ENCODE results near the gene NDUFA8.

NDUFA8 gene

DNA sequence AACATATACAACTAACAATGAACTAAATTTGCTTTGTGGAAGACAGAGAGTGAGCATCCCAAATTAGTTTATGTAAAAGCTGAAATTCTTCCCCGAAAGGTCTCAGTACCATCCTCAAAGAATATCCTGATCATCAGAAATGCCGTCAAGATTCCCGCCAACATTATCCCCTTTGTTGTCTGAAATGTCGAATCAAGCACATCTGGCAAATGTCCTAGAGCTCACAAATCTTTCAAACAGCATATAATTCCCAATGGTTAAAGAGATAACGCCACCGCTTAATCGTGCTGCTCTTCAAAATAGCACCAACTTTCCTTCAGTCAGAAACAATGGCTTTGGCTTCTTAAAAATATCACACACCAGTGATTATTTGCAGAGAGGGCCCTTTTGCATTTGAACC is 23.9 kb upstream of the NDUFA8 start:
- no peak for DNase-seq

DNA sequence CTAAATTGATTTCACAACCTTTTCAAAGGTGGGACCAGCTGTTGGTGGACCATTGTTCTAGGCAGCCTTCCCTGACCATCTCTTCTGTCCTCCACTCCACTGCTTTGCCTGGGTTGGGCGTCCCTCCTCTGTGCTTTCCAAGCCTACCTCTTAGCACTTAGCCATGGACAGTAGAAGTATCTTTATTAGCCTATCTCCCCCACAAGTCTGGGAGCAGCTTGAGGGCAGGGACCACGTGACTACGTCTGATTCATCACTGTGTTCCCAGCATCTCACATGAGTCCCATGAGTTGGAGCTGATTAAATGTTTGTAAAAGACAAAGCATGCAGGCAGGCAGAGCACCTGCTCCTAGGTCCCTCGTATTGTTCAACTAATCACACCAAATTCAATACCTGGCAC is 21.1 kb upstream of the NDUFA8 start:
- DNase-seq, result peak; percentile 61

- no peak for DNase-seq
These were observed 20.1 kb upstream of the NDUFA8 start for GRCh38 chr9:122179690-122180074.

DNA sequence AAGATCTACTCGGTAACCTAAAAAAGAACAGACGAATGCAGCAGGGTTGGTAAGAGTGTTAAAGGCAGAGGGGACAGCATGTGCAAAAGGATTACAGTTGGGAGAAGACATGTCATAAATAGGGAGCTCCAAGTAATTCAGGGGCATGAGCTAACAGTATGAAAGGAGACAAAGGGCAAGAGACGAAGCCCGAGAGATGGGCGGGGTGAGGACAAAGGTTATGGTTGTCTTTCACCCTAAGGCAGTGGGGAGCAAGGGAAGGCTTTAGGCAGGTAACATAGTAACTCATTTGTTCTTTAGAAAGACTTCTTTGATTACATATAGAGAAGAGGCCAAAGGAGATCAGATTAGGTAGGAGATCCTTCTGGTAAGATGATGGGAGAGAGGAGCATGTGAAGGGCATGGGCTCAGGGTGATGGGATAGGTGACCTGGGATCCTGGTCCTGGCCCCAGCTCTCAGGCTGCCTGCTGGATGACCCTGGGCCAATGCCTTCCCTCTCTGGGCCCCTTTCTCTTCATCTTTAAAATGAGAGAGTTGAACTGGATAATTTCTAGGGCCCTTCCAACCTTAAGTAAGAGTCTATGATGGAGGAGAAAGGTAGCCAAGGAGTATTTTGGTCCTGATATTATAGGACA is 19.6 kb upstream of the NDUFA8 start:
- no peak for DNase-seq

GRCh38 chr9:122176916-122177315 is 17.3 kb upstream of the NDUFA8 start:
- no peak for DNase-seq

GRCh38 chr9:122173670-122174069 is 14.1 kb upstream of the NDUFA8 start:
- DNase-seq, result no peak

GRCh38 chr9:122172131-122172530 is 12.6 kb upstream of the NDUFA8 start:
- peak; percentile 76 for DNase-seq

- no peak for DNase-seq
These were observed 8.8 kb upstream of the NDUFA8 start for GRCh38 chr9:122168356-122168755.

GRCh38 chr9:122164286-122164685 is 4.7 kb upstream of the NDUFA8 start:
- no peak for DNase-seq

GRCh38 chr9:122162415-122162814 is 2.8 kb upstream of the NDUFA8 start:
- DNase-seq, result no peak

- DNase-seq, result no peak
These were observed 307 bp upstream of the NDUFA8 start for GRCh38 chr9:122159925-122160246.

- peak; percentile 89 for DNase-seq
These were observed 1.4 kb downstream of the NDUFA8 start for GRCh38 chr9:122158202-122158601.

DNA sequence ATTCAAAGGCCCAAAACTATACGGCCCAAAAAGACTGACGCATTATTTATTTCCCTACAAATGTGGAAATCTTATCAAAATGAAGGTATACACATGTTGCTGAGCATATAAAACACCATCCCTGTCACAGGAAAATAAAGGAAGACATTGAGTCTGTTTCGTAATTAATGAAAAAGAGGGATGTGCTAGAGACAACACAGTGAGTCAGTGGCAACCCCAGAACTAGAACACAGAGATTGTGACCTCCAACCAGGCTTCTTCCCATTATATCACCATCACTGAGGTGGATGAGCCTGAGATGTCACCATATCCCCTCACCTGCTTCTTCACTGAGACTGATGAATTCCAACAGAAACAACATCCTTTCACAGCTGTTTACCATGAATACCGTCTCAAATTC is 3.8 kb downstream of the NDUFA8 start:
- DNase-seq, result no peak

DNA sequence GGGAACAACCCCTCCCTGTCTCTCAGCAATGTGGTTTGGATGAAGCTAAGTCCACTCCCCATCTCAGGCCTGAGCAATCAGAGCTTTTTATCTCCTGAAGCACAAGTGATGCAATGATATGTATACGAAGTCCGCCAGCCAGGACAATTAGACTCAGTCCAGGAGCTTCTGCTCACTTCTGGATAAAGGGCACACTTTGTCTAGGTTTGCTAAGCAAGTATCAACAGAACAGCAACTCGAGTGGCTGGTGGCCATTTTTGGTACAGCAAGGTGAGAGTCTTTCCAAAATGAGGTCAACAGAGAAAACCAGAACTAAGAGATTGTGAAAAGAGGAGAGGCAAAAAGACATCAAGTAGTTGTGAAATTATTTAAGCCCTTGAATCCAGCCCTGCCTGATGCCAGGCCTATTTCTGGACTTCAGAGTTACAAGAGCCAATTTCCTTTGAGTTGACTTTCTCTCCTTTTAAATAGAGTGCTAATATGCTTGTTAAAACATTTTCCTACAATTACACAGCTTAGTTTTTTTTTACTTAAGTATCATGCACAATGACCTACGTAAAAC is 8.2 kb downstream of the NDUFA8 start:
- DNase-seq, result no peak

GRCh38 chr9:122145592-122145863 is 14.1 kb downstream of the NDUFA8 start:
- peak; percentile 94 for DNase-seq

GRCh38 chr9:122144836-122145591 is 14.6 kb downstream of the NDUFA8 start:
- DNase-seq, result peak; percentile 92

DNA sequence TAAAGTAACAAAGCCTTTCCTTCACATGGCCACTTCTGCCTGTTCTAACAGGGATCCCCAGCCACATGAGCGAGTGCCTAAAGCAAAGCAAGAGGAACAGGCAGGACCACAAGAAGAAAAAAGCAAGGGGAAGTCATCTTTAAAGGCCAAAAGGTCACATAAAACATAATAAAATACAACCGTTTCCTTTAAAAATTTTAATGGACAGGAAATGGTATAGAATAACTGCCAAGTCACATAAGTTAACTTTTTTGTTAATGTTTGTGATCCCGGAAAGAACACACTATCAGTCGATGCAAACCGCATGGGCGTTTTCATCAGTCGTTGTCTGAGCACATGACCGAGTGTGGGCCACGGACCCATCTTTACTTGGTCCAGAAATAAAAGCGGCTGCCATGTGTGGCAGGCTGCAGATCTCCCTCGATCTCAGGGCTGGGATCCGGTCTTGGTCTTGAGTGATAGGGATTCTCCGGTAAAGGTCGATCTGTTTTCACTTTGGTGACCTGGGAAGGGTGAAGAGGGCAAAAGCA is 15.6 kb downstream of the NDUFA8 start:
- DNase-seq, result peak; percentile 85

DNA sequence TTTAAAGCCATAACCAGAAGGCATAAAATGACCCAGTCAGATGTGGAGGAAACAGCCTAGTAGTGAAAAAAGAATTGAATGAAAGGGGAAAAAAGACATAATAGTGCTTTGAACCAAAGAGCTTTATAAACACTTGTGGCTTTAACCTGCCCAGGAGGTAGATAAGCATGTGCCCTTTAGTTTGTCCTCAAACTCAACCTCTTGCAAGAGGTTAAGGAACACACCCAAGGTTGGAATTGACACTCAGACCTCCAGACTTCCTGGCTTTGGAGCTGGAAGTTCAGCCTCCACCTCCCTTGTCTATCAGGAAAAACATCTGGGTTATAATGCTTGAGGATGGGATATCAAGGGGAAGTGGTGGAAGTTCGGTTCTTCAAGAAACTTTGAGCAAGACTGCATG is 16.3 kb downstream of the NDUFA8 start:
- DNase-seq, result no peak

DNA sequence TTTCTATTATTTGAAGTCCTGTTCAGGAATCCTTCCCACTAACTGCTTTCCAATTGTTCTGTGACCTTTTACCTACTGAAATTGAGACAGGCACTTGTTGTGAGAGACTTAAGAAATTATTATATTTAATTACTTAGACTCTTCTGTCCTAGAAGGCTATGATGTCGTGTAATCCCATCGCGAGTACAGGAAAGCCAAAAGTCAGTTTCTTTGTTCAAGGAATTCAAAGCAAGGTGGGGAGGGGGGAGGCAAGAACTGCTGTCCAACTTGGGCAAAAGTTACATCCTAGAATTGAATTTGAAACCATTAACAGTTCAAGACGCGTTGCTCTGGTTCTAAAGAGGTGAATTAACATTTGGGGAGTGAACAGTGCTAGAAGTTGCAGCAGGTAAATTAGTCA is 17.9 kb downstream of the NDUFA8 start:
- no peak for DNase-seq

- DNase-seq, result no peak
These were observed 19.0 kb downstream of the NDUFA8 start for GRCh38 chr9:122140368-122141193.

GRCh38 chr9:122138560-122139268 is 20.9 kb downstream of the NDUFA8 start:
- DNase-seq, result no peak

- DNase-seq, result no peak
These were observed 24.1 kb downstream of the NDUFA8 start for GRCh38 chr9:122135529-122135859.

All from hematopoietic multipotent progenitor cell treated with erythropoietin and hydrocortisone succinate and interleukin-3 and kit ligand, for 8 days (in vitro differentiated cells).